B cell (primary cell): ENCODE data around the gene NRGN. TPM values are rescaled to one million over a fixed set of nuclear protein-coding genes. Genes with fewer than 3 reads are reported as not detected.

Experiments used
- ATAC-seq: fragments of 200-7000 bp; cut with Tn5 transposase; one replicate; pipeline ENCODE4 v1.10.0; 2021; ENCODE audit warnings: low read depth, mild to moderate bottlenecking, moderate number of reproducible peaks, moderate library complexity
- CTCF ChIA-PET: fragments of 350-600 bp; sonication (Branson Sonifier 250); formaldehyde crosslinking; loops from one replicate; lab custom pipeline; 2021; ENCODE audit warnings: antibody characterized with exemption, inconsistent platforms; lab: Charles Lee
- POLR2A ChIA-PET: fragments of 350-600 bp; sonication (Branson Sonifier 250); formaldehyde crosslinking; loops from one replicate; lab custom pipeline; 2021; ENCODE audit warnings: antibody characterized with exemption; lab: Charles Lee
- DNase-seq: peaks from one replicate; pipeline ENCODE4 v3.0.0; 2013
- H2AFZ ChIP-seq: 2 replicates; pipeline ENCODE4 v1.6.1; 2012; ENCODE audit warnings: mild to moderate bottlenecking, low read depth, low read length; ENCODE audit not compliant: insufficient read depth, poor library complexity, severe bottlenecking
- H3K27ac ChIP-seq, 2 donors: 1 replicate in 1 of 2; 2 replicates in 1 of 2; pipeline ENCODE4 v1.5.1; 2012 to 2013; ENCODE audit warnings: low read length in 2 of 2, mild to moderate bottlenecking in 2 of 2, moderate library complexity in 1 of 2
- H3K27me3 ChIP-seq, 4 experiments: fragments of 200-600 bp in 1 of 4; sonication (generic) in 1 of 4; replicated peaks in 1 of 4; 1 replicate in 2 of 4; 2 replicates in 2 of 4; pipeline versions ENCODE4 v1.6.1 to v1.7.0; 2013 to 2016; ENCODE audit warnings: low read length in 3 of 4, mild to moderate bottlenecking in 2 of 4, mixed read lengths in 1 of 4, moderate library complexity in 1 of 4; ENCODE audit not compliant: insufficient read depth in 4 of 4, control insufficient read depth in 3 of 4; ENCODE audit errors: control extremely low read depth in 1 of 4
- H3K36me3 ChIP-seq, 2 experiments: replicated peaks in 1 of 2; 1 replicate in 1 of 2; 2 replicates in 1 of 2; pipeline versions ENCODE4 v1.6.1 to v1.7.1; 2013; ENCODE audit warnings: low read length in 1 of 2; ENCODE audit not compliant: insufficient read depth in 2 of 2, control insufficient read depth in 1 of 2; ENCODE audit errors: control extremely low read depth in 1 of 2, extremely low read depth in 1 of 2
- H3K4me1 ChIP-seq, 2 donors: fragments of 200-600 bp in 1 of 2; sonication (generic) in 1 of 2; 1 replicate in 1 of 2; 2 replicates in 1 of 2; pipeline versions ENCODE4 v1.5.1 to v1.6.1; 2013 to 2017; ENCODE audit warnings: low read length in 2 of 2; ENCODE audit not compliant: control insufficient read depth in 2 of 2, insufficient read depth in 2 of 2
- H3K4me2 ChIP-seq: replicated peaks from 2 replicates; pipeline ENCODE3; 2012; ENCODE audit warnings: mild to moderate bottlenecking, low read depth, low read length; ENCODE audit not compliant: poor library complexity, severe bottlenecking
- H3K4me3 ChIP-seq, 5 experiments: fragments of 200-600 bp in 1 of 5; sonication (generic) in 1 of 5; 1 replicate in 3 of 5; 2 replicates in 2 of 5; pipeline versions ENCODE4 v1.5.1 to v1.7.0; 2011 to 2016; ENCODE audit warnings: low read length in 4 of 5, mild to moderate bottlenecking in 4 of 5, low read depth in 2 of 5, control low read depth in 1 of 5, moderate library complexity in 1 of 5; ENCODE audit not compliant: insufficient read depth in 1 of 5; ENCODE audit errors: control extremely low read depth in 1 of 5, extremely low read depth in 1 of 5
- H3K79me2 ChIP-seq: fragments of 200-600 bp; sonication (generic); one replicate; pipeline ENCODE4 v1.6.0; 2016; ENCODE audit warnings: low read length; ENCODE audit not compliant: control insufficient read depth, insufficient read depth
- H3K9ac ChIP-seq: fragments of 200-600 bp; sonication (generic); 2 replicates; pipeline ENCODE4 v1.6.1; 2017; ENCODE audit warnings: mild to moderate bottlenecking, low read length, moderate library complexity
- H3K9me3 ChIP-seq, 3 donors: one replicate each; pipeline versions ENCODE4 v1.6.1 to v1.7.1; 2013; ENCODE audit warnings: low read length in 2 of 3; ENCODE audit not compliant: control insufficient read depth in 2 of 3, insufficient read depth in 1 of 3; ENCODE audit errors: control extremely low read depth in 1 of 3
- H4K20me1 ChIP-seq: 2 replicates; pipeline ENCODE4 v1.6.0; 2012; ENCODE audit warnings: mild to moderate bottlenecking, low read length; ENCODE audit not compliant: insufficient read depth, control insufficient read depth, poor library complexity, severe bottlenecking
- H3K27ac Mint-ChIP-seq: one replicate; pipeline ENCODE4 v1.8.0; 2021; ENCODE audit warnings: mixed read lengths
- H3K27me3 Mint-ChIP-seq: one replicate; pipeline ENCODE4 v1.8.0; 2021; ENCODE audit warnings: mixed read lengths
- H3K4me1 Mint-ChIP-seq: one replicate; pipeline ENCODE4 v1.8.0; 2021; ENCODE audit warnings: mixed read lengths
- H3K4me3 Mint-ChIP-seq: one replicate; pipeline ENCODE4 v1.8.0; 2021; ENCODE audit warnings: mixed read lengths
- H3K9me3 Mint-ChIP-seq: one replicate; pipeline ENCODE4 v1.8.0; 2022; ENCODE audit warnings: mixed read lengths; ENCODE audit not compliant: insufficient read depth
- EZH2 ChIP-seq: IDR thresholded peaks from 2 replicates; pipeline ENCODE4 v1.6.1; 2012; ENCODE audit warnings: borderline replicate concordance, low read depth, mild to moderate bottlenecking, moderate library complexity, low read length; ENCODE audit not compliant: insufficient read depth, poor library complexity, severe bottlenecking
- WGBS: methylation state at CpG from one replicate; pipeline ENCODE4 v1.1.5; 2013; ENCODE audit warnings: missing lambda C conversion rate; ENCODE audit not compliant: insufficient coverage; 5-methylcytosine and 5-hydroxymethylcytosine counted together
- intact Hi-C: fragments of 100-400 bp; cut with micrococcal nuclease; formaldehyde crosslinking; loops from one replicate; pipeline ENCODE4 v1.10.0; 2022
- polyA plus RNA-seq: library from polyadenylated mRNA; depleted of rRNA; stranded (reverse); fragments of >200 nt; gene quantifications from 2 replicates; pipeline ENCODE4 v1.2.3, GENCODE V29; 2012
- total RNA-seq, 2 donors: library from RNA; stranded (reverse); fragments of 120-200 nt in 1 of 2; gene quantifications; 1 replicate in 1 of 2; 2 replicates in 1 of 2; pipeline versions ENCODE4 v1.2.3 to v1.2.4, GENCODE V29; 2013 to 2022
- TF ChIP-seq, protein P1 (sequence below): fragments of 200-600 bp; IDR thresholded peaks from one replicate; pipeline ENCODE4 v1.8.0; 2022; ENCODE audit warnings: antibody characterized with exemption, mild to moderate bottlenecking

The NRGN gene
- total and polyA plus RNA-seq, 2 donors (not counting 1 experiment from before 2014, with no cell fraction given), result 3.1 TPM; not detected in 1

- Mint-ChIP-seq H3K4me1 (peaks cover 8% of the 10 kb centered on the region), H3K27me3 (peaks cover 8% of the 10 kb centered on the region), H3K4me3 (no peak overlapping the region), H3K9me3 (peaks cover 3% of the 10 kb centered on the region), H3K27ac (no peak overlapping the region)
- Histone ChIP-seq H2AFZ (no peak overlapping the region), H3K4me2 (no peak overlapping the region), H3K79me2 (no peaks in the 10 kb centered on the region), H4K20me1 (no peaks in the 10 kb centered on the region), H3K4me3 (no peak overlapping the region), H3K9me3 (peaks cover 7 to 14% (median 7%) of the 10 kb centered on the region in 3 donors), H3K36me3 (no peaks in the 10 kb centered on the region), H3K27ac (no peak overlapping the region), H3K27me3 (peaks cover 0 to 8% (median 0%) of the 10 kb centered on the region in 4 experiments), H3K9ac (no peak overlapping the region), H3K4me1 (peaks cover 0 to 5% of the 10 kb centered on the region in 2 donors)
- DNase-seq (no peak), ATAC-seq (no peak)
- TF ChIP-seq, protein P1, sequence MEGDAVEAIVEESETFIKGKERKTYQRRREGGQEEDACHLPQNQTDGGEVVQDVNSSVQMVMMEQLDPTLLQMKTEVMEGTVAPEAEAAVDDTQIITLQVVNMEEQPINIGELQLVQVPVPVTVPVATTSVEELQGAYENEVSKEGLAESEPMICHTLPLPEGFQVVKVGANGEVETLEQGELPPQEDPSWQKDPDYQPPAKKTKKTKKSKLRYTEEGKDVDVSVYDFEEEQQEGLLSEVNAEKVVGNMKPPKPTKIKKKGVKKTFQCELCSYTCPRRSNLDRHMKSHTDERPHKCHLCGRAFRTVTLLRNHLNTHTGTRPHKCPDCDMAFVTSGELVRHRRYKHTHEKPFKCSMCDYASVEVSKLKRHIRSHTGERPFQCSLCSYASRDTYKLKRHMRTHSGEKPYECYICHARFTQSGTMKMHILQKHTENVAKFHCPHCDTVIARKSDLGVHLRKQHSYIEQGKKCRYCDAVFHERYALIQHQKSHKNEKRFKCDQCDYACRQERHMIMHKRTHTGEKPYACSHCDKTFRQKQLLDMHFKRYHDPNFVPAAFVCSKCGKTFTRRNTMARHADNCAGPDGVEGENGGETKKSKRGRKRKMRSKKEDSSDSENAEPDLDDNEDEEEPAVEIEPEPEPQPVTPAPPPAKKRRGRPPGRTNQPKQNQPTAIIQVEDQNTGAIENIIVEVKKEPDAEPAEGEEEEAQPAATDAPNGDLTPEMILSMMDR, result no peak
- TF ChIP-seq EZH2, result no peak
- WGBS, result no CpG with 5 or more reads among the region's 1 CpG
- intact Hi-C loops, result no loop called here
- POLR2A ChIA-PET, result no interaction called here
- CTCF ChIA-PET, result interaction anchor here (0.9 kb wide), 1 partner anchor 63 kb away, joined by 3 read pairs; no protein-coding TSS in a partner anchor
Observed at GRCh38 chr11:124699547-124699946, 40.2 kb upstream of the NRGN start.

GRCh38 chr11:124700028-124700427 is 39.7 kb upstream of the NRGN start:
- no peak overlapping the region for H3K4me3 Mint-ChIP-seq

More at GRCh38 chr11:124700028-124700427, 39.7 kb upstream of the NRGN start:
- CTCF ChIA-PET, result interaction anchor here (0.9 kb wide), 1 partner anchor 63 kb away, joined by 3 read pairs; no protein-coding TSS in a partner anchor
- Mint-ChIP-seq H3K9me3 (peaks cover 3% of the 10 kb centered on the region), H3K27me3 (peaks cover 8% of the 10 kb centered on the region), H3K4me1 (peaks cover 8% of the 10 kb centered on the region), H3K27ac (no peak overlapping the region)
- Histone ChIP-seq H3K36me3 (no peaks in the 10 kb centered on the region), H3K4me1 (peaks cover 0 to 5% of the 10 kb centered on the region in 2 donors), H2AFZ (no peak overlapping the region), H3K4me3 (no peak overlapping the region), H3K9ac (no peak overlapping the region), H3K79me2 (no peaks in the 10 kb centered on the region), H3K4me2 (no peak overlapping the region), H3K27ac (no peak overlapping the region), H4K20me1 (no peaks in the 10 kb centered on the region), H3K27me3 (peaks cover 0 to 8% (median 0%) of the 10 kb centered on the region in 4 experiments), H3K9me3 (peaks cover 7 to 14% (median 7%) of the 10 kb centered on the region in 3 donors)
- DNase-seq (no peak), ATAC-seq (no peak)
- POLR2A ChIA-PET, result no interaction called here
- TF ChIP-seq EZH2, result no peak
- TF ChIP-seq, protein P1, result no peak
- intact Hi-C loops, result no loop called here
